ENCODE results near the gene ANKRD10.

The ANKRD10 gene

GRCh38 chr13:110924639-110924934, 9.7 kb upstream of the ANKRD10 start:
- TF ChIP-seq CTCF (IDR thresholded peaks at IDR 0.05; ENCODE audit: low read depth, low read length) = no peak
- no peak for DNase-seq (ENCODE audit: extremely low read depth, low read depth)

- TF ChIP-seq CTCF (IDR thresholded peaks at IDR 0.05; ENCODE audit: low read depth, low read length) = no peak
- no peak for DNase-seq (ENCODE audit: extremely low read depth, low read depth)
Observed at GRCh38 chr13:110923777-110924638, 9.1 kb upstream of the ANKRD10 start.

- no peak for TF ChIP-seq CTCF (IDR thresholded peaks at IDR 0.05; ENCODE audit: low read depth, low read length)
- DNase-seq (ENCODE audit: extremely low read depth, low read depth) = no peak
Observed at GRCh38 chr13:110923086-110923485, 8.2 kb upstream of the ANKRD10 start.

GRCh38 chr13:110922506-110922905, 7.6 kb upstream of the ANKRD10 start:
- no peak for TF ChIP-seq CTCF (IDR thresholded peaks at IDR 0.05; ENCODE audit: low read depth, low read length)
- DNase-seq (ENCODE audit: extremely low read depth, low read depth) = no peak

- no peak for TF ChIP-seq CTCF (IDR thresholded peaks at IDR 0.05; ENCODE audit: low read depth, low read length)
Observed at GRCh38 chr13:110921695-110922094, 6.8 kb upstream of the ANKRD10 start.

GRCh38 chr13:110921209-110921608, 6.3 kb upstream of the ANKRD10 start:
- no peak for TF ChIP-seq CTCF (IDR thresholded peaks at IDR 0.05; ENCODE audit: low read depth, low read length)
- DNase-seq (ENCODE audit: extremely low read depth, low read depth) = no peak

More at GRCh38 chr13:110921695-110922094, 6.8 kb upstream of the ANKRD10 start:
- DNase-seq (ENCODE audit: extremely low read depth, low read depth) = no peak

- DNase-seq (ENCODE audit: extremely low read depth, low read depth) = no peak
- no peak for TF ChIP-seq CTCF (IDR thresholded peaks at IDR 0.05; ENCODE audit: low read depth, low read length)
Observed at GRCh38 chr13:110920038-110920437, 5.2 kb upstream of the ANKRD10 start.

All from AG09319 (cell line).